HCEC 1CT (cell line): ENCODE data around the gene NR2C1.
"Not testable (repeated sequence)": the region's sequence is repeated elsewhere in the genome, so short reads cannot be mapped to it uniquely, and the experiment has no call there.

Experiments
- DNase-seq: peaks from one replicate; pipeline ENCODE4 v3.0.0-alpha.2; 2017

The NR2C1 gene

DNA sequence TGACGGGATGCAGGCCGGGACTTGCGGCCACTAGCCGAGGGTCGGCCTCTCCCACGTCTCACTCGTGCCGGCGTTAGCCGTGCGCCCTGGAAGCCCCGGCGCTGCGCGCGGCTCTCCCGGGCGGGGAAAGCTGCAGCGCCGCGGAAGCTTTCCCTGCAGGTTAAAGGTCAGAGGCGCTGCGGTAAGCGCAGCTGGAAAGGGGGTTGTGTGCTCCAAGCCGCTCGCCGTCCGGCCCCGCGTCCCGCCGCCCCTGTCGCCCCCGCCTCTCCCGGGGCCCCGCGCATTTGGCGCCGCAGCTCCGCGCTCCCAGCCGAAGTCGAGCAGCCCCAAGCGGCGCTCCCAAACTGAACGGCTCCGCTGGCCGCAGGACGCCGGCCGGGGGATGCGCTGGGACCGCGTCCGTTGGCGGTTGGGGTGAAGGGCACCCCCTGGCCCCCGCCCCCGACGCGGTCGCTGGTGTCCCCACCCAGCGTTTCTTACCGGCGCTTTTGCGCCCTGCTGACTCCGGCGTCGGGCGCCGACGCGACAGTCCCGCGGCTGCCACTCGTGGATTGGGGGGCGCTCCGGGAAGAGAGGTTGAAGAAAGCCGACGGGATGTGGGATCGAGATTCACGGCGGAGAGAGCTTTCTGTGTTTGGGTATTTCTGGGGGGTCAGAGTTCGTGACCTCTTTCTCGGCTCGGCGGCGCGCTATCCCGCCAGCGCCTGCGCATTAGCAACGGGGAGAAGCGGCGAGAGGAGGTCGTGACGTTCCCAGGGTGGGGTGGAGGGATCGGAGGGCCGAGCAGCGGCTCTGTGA is at the start of gene NR2C1:
NR2C1 (minus strand) TSS at position 719 of the 798 bp plus-strand sequence. CDS start 6,234 bp downstream, outside the sequence.
- DNase-seq: peak; percentile 96

DNA sequence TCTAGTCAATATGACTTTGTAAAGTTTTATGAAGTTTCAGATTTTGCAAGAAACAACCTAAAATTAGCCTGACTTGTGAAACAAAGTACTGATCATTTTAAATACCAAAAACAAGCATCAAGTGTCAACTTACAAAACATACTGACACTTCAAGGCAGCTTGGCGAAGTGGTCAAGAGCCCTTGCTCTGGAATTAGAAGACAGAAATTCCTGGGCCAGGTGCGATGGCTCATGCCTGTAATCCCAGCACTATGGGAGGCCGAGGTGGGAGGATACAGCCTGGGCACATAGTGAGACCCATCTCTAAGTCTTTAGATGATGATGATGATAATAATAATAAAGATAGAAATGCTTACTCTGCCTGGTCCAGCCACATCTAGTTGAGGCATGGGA is 45.4 kb upstream of the NR2C1 start:
- no peak for DNase-seq

DNA sequence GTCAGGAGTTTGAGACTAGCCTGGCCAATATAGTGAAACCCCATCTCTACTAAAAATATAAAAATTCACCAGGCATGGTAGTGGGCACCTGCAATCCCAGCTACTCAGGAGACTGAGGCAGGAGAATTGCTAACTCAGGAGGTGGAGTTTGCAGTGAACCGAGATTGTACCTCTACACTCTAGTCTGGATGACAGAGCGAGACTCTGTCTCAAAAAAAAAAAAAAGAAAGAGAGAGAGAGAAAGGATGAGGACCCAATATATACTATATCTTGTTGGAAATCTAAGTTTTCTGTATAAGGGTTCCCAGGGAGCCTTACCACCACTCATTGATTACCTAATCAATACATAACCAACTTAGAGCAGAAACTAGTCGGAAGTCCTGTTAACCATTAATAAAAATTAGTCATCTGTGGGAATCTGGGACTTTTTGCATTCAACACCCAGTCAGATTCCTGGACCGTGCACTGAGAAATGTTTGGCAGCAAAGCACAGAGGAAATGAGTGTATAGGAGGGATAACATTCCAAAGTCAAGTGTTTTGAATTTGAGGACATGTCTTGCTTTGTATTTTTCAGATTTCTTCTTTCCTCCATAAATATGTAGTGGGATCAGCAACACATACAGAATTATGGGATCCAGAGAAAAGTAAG is 44.8 kb upstream of the NR2C1 start:
- peak; percentile 89 for DNase-seq

DNA sequence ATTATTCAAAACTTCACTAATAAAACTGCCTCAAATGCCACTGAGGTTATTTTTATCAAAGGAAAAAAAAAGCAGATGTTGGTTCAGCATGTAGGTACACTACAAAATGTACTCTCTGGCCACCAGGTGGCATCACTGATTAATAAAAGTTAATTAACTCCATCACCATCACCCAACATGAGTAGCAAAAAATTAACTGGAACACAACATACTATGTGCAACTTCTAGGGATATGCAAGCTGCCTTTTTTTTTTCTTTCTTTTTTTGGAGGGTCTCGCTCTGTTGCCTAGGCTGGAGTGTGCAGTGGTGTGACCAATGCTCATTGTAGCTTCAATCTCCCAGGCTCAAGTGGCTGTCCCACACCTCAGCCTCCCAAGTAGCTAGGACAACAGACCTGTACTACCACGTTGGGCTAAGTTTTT is 43.8 kb upstream of the NR2C1 start:
- DNase-seq: peak; percentile 75

- no peak for DNase-seq
These were observed 43.4 kb upstream of the NR2C1 start for GRCh38 chr12:95116773-95117172.

DNA sequence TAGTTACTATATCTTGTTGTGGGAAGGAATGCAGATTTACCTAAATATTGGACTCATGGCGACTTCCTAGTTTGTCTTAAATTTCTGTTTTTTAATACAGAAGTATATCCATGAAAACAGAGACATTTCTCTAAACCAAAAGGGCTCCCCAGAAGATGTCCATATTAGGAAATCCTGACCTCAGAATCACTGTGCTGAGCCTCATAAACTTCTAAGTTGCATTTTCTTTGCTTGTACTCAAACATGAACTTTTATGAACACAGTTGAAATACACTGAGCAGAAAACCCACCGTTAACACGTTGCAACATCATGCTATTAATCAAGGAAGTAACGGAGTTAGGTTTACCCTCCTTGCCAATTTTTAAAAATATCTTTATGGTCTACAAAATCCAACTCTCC is 42.9 kb upstream of the NR2C1 start:
- DNase-seq: no peak

- DNase-seq: no peak
These were observed 42.2 kb upstream of the NR2C1 start for GRCh38 chr12:95115641-95116040.

GRCh38 chr12:95114766-95115405 is 41.5 kb upstream of the NR2C1 start:
- peak; percentile 40 for DNase-seq

DNA sequence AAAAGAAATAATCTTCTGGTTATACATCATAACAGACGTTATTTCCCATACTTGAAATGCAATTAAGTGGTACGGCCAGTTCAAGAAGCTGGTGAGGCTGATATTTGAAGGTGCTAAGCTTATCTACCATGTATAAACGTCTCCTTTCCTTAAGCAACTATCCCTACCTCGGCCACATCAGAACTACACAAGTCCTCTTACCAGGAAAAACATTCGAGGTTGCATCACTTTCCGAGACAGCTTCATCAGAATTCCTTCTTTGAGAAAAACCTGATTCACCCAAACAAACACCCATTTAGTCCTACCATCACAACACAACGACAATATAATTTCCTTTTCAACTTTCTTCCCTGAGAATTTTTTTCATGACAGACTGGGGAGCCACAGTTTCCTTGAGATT is 33.9 kb upstream of the NR2C1 start:
- no peak for DNase-seq

DNA sequence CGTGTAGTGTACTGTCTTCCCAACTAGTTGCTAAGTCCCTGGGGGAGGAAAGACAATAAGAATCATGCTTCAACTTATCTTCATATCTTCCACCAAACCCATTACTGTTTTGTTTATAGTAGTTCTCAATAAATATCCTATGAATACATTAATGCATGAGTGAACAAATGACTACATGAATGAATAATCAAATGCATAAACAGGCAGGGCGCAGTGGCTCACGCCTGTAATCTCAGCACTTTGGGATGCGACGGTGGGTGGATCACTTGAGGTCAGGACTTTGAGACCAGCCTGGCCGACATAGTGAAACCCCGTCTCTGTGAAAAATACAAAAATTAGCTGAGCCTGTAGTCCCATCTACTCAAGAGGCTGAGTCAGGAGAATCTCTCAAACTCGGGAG is 32.1 kb upstream of the NR2C1 start:
- DNase-seq: no peak

DNA sequence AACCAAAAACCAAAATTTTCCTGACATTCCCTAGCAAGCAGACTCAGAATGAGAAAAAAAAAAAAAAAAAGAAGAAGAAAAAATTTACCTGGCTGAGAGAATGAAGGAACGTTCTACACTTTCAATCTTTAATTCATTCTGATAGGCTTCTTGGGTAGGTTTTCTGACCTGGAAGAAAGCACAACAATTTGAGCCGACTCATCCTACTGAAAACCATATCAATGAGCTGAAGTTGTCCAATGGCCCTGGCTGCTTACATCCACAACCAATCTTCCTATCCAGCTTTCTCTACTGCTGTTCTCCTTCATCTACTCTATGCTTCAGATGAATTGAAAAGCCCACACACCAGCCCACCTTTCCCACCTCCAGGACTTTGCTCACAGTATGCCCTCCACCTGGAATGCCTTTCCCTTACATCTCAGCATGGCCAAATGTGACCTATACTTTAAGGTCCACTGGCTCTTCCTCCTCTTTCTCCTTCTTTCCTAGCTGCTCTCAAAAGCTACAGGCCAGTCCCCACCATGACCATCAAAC is 31.6 kb upstream of the NR2C1 start:
- no peak for DNase-seq

GRCh38 chr12:95102916-95103671 is 29.7 kb upstream of the NR2C1 start:
- DNase-seq: peak; percentile 96

GRCh38 chr12:95101957-95102356 is 28.5 kb upstream of the NR2C1 start:
- DNase-seq: not testable (repeated sequence)

DNA sequence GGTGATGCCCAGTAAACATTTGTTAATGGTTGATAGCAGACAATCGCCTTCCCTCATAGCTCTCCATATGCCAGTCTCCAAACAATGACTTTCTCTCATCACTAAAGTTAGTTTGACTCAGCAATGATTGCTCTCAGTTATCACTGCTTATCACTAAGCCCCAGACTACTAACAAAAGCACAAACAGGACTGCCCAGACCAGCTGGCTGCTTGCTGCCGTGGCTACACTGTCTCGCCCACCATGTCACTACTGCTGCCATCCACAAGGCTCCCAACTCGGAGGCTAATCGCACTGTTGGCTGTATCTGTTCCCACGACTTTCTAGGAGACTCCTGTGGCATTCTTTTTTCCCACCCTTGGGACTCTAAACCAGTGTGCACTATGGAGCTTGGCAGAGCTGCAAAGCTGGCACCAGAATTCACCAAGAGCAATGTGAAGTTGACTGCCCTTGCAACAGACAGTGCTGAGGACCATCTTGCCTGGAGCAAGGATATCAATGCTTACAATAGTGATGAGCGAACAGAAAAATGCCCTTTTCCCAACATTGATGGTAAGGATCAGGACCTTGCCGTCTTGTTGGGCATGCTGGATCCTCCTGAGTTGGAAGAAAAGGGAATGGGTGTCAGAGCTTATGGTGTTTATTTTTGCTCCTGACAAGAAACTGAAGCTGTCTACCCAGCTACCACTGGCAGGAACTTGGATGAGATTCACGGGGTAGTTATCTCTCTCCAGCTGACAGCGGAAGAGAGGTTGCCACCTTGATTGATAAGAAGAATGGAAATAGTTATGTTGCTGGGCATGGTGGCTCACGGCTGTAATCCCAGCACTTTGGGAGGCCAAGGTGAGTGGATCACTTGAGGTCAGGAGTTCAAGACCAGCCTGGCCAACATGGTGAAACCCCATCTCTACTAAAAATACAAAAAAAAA is 27.1 kb upstream of the NR2C1 start:
- no peak for DNase-seq

GRCh38 chr12:95099270-95099790 is 25.9 kb upstream of the NR2C1 start:
- no peak for DNase-seq

DNA sequence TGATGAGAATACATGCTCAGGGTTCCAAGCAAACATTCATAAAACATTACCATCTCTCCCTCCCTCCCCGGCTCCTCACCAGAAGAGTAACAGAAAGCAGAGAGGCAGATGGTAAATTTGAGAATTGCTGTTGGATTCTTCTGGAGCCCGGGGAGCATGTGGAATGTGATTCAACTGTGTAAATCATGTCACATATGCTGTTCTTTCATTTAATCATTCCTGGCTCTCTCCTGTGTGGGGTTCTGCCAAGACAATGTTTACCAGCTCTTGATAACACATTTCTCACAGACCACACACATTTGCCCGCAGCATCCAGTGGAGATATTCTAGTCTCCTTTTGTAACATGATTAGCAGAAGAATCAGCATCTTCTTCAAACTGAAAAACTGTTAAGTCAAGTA is 23.4 kb upstream of the NR2C1 start:
- DNase-seq: peak; percentile 42

DNA sequence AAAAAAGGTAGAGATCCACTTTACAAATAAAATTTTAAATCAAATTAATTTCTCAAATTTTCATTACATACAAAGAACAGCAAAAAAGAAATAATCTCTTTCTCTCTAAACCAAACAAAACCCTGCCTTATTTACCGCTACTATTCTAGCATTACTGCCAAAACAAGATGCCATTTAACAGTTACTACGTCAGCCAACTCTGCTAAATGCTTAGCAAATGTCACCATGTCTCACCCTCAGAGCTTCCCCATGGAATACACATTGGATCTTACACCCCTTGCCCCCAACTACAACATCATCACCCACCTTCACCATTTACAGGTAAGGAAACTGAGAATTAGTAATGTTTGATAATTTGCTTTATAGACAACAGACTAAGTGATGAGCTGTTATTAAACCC is 23.0 kb upstream of the NR2C1 start:
- DNase-seq: no peak

DNA sequence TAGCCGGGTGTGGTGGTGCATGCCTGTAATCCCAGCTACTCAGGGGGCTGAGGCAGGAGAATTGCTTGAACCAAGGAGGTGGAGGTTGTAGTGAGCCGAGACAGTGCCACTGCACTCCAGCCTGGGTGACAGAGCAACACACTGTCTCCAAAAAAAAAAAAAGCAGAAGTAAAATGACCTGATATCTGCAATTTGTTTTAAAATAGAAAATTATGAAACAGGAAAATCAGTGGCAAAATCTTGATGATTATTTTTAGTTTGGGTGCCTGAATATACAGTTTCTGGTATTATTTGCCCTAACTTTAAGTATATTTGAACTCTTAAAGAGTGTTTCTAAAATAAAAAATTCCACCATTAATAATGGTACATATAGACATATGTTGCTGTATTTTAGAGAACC is 22.4 kb upstream of the NR2C1 start:
- DNase-seq: not testable (repeated sequence)

- DNase-seq: no peak
These were observed 16.0 kb upstream of the NR2C1 start for GRCh38 chr12:95089462-95089861.

DNA sequence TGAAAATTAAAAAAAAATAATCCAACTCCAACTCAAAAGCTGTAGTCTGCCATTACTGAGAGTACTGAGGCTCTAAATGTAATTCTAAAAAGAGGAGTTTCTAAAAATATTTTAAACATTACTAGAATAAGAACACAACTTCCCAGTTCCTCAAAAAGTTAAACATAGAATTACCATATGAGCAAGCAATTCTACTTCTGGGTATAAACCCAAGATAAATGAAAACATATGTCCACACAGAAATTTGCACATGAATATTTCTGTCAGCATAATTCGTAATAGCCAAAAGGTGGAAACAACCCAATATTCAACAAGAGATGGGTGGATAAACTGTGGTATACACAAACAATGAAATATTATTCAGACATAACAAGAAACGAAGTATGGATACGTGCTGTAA is 15.0 kb upstream of the NR2C1 start:
- no peak for DNase-seq

DNA sequence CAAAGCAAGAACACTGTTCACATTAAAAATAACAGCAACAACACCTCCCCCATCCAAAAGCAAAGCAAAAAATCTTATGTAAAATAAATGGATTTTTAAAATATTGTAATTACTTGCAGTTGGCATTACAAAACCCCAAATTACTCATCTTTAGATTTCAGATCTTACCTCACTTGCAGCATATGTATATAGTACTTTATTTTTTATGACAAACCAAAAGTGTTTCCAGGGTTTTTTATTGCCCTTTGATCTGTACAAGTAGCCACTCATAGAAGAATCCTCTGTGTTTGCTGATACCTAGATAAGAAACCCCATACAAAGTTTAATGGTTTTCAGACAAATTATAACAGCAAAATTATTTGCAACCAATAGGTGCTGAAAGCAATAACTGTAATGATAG is 12.2 kb upstream of the NR2C1 start:
- DNase-seq: no peak

DNA sequence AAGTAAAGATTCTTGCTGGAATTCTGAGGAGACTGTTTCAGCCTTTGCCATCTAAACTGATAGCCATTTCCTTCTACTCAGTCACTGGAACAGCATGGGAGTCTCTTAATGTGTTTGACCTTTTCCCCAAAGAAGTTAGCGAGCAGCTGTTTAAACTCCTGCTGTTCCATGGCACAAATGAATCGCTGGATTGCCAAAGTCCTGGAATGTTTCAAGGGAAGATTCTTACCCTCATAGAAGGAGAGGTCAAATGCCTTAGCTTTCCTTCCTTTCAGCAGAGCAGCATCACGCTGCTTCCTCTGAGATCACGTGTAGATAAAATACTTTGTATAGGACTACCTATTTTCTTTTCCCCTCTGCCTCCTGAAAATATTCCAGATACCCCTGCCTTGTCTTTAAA is 10.5 kb upstream of the NR2C1 start:
- peak; percentile 90 for DNase-seq
